GM12873 (cell line): ENCODE measurements around the gene ITGBL1.

Experiments
- TF ChIP-seq, protein P1 (sequence below): IDR thresholded peaks from 2 replicates; pipeline ENCODE4 v1.5.1; 2012; ENCODE audit warnings: low read depth, mild to moderate bottlenecking, moderate library complexity, low read length, control low read depth; ENCODE audit not compliant: insufficient read depth; ENCODE audit errors: missing control alignments

ITGBL1 gene

GRCh38 chr13:101763191-101763590, 310.7 kb downstream of the ITGBL1 start:
- TF ChIP-seq, protein P1, sequence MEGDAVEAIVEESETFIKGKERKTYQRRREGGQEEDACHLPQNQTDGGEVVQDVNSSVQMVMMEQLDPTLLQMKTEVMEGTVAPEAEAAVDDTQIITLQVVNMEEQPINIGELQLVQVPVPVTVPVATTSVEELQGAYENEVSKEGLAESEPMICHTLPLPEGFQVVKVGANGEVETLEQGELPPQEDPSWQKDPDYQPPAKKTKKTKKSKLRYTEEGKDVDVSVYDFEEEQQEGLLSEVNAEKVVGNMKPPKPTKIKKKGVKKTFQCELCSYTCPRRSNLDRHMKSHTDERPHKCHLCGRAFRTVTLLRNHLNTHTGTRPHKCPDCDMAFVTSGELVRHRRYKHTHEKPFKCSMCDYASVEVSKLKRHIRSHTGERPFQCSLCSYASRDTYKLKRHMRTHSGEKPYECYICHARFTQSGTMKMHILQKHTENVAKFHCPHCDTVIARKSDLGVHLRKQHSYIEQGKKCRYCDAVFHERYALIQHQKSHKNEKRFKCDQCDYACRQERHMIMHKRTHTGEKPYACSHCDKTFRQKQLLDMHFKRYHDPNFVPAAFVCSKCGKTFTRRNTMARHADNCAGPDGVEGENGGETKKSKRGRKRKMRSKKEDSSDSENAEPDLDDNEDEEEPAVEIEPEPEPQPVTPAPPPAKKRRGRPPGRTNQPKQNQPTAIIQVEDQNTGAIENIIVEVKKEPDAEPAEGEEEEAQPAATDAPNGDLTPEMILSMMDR = no peak
